Cortex of kidney (tissue), 1 donor: ENCODE results near the gene SRSF1.
"Not testable (repeated sequence)": the region's sequence is repeated elsewhere in the genome, so short reads cannot be mapped to it uniquely, and the experiment has no call there.

ENCODE experiments used
- DNase-seq: peaks from one replicate; lab custom pipeline; 2025; lab: John Stamatoyannopoulos, UW

SRSF1 gene

GRCh38 chr17:57965521-57966160 is 41.4 kb downstream of the SRSF1 start:
- no peak for DNase-seq

GRCh38 chr17:57963149-57963511 is 43.9 kb downstream of the SRSF1 start:
- DNase-seq, result no peak

- no peak for DNase-seq
Measured at GRCh38 chr17:57962279-57963148, 44.5 kb downstream of the SRSF1 start.

GRCh38 chr17:57959929-57960328 is 47.1 kb downstream of the SRSF1 start:
- DNase-seq, result no peak

- DNase-seq, result not testable (repeated sequence)
Measured at GRCh38 chr17:57958391-57958790, 48.7 kb downstream of the SRSF1 start.

- no peak for DNase-seq
Measured at GRCh38 chr17:57957886-57958285, 49.2 kb downstream of the SRSF1 start.

- DNase-seq, result no peak
Measured at GRCh38 chr17:57957120-57957850, 49.8 kb downstream of the SRSF1 start.

GRCh38 chr17:57956291-57957119 is 50.5 kb downstream of the SRSF1 start:
- no peak for DNase-seq

- DNase-seq, result no peak
Measured at GRCh38 chr17:57955183-57955931, 51.7 kb downstream of the SRSF1 start, which contains the start of gene CUEDC1. Gene CUEDC1 (minus strand): TSS chr17:57955412. CDS start chr17:57885564, 69,848 bp downstream.

- DNase-seq, result no peak
Measured at GRCh38 chr17:57954397-57955182, 52.5 kb downstream of the SRSF1 start.

- DNase-seq, result no peak
Measured at GRCh38 chr17:57953705-57954396, 53.2 kb downstream of the SRSF1 start.
